K562 (cell line): ENCODE data around the gene TRPV5. TPM values are rescaled to one million over a fixed set of nuclear protein-coding genes. Genes with fewer than 3 reads are reported as not detected.

Source experiments
- GTF2A2 ChIP-seq: IDR thresholded peaks from 2 replicates; pipeline ENCODE4 v1.6.1; 2016; ENCODE audit warnings: mild to moderate bottlenecking, missing genetic modification characterization, missing compliant biosample characterization
- NFIC ChIP-seq: fragments of 450-650 bp; IDR thresholded peaks from 2 replicates; pipeline ENCODE4 v1.6.1; 2017; ENCODE audit warnings: mild to moderate bottlenecking, inconsistent platforms
- NR1H2 ChIP-seq: sonication (generic); formaldehyde crosslinking; IDR thresholded peaks from 2 replicates; pipeline ENCODE4 v1.4.0; 2020; ENCODE audit warnings: mild to moderate bottlenecking, missing genetic modification reagents
- PHTF2 ChIP-seq: fragments of 250-450 bp; sonication (Bioruptor Pico); IDR thresholded peaks from 2 replicates; pipeline ENCODE4 v1.5.0; 2021; ENCODE audit warnings: mild to moderate bottlenecking
- POLR2B ChIP-seq: fragments of 450-650 bp; IDR thresholded peaks from 2 replicates; pipeline ENCODE4 v1.6.1; 2018; ENCODE audit warnings: low read depth; ENCODE audit not compliant: partially characterized antibody
- SRF ChIP-seq, 2 experiments: fragments of 250-450, 450-650 bp in 1 of 2; sonication (Bioruptor Pico) in 1 of 2; sonication (generic) in 1 of 2; formaldehyde crosslinking; IDR thresholded peaks; 2 replicates each; pipeline versions ENCODE4 v1.5.0 to v1.5.1; 2020 to 2022; ENCODE audit warnings: mild to moderate bottlenecking in 1 of 2, missing genetic modification reagents in 1 of 2
- polyA plus RNA-seq, 8 experiments: library from polyadenylated mRNA; depleted of rRNA in 4 of 8; stranded (reverse) in 5 of 8; unstranded in 3 of 8; fragments of >200 nt; fragmentation: Nextera tagmentation in 2 of 8; fragmentation: Illumina TruSeq in 1 of 8; extraction: Ambion mirVana in 2 of 8; extraction: Trizol in 1 of 8; gene quantifications; 2 replicates each; pipeline versions ENCODE4 v1.2.1 to v1.2.3, GENCODE V29; 2011 to 2014; ENCODE audit warnings: inconsistent platforms in 1 of 8, missing spikeins in 1 of 8
- total RNA-seq, 7 experiments: library from RNA; depleted of rRNA in 6 of 7; stranded (reverse); fragments of >200 nt in 6 of 7; fragmentation: Illumina TruSeq in 2 of 7; extraction: Trizol in 2 of 7; gene quantifications; 2 replicates each; pipeline versions ENCODE4 v1.2.1 to v1.2.3, GENCODE V29; 2011 to 2021; ENCODE audit warnings: low replicate concordance in 1 of 7
- TF ChIP-seq, protein P1 (sequence below): fragments of 250-450 bp; sonication (Bioruptor Pico); IDR thresholded peaks from 2 replicates; pipeline ENCODE4 v1.8.0; 2022; ENCODE audit warnings: inconsistent platforms
- TF ChIP-seq, protein P2 (sequence below): fragments of 450-650 bp; formaldehyde crosslinking; IDR thresholded peaks from 2 replicates; pipeline ENCODE4 v1.4.0; 2022; ENCODE audit warnings: missing genetic modification characterization
- TF ChIP-seq, protein P3 (sequence below), 2 experiments: fragments of 450-650 bp; IDR thresholded peaks; 2 replicates each; pipeline ENCODE4 v1.6.1; 2016; ENCODE audit warnings: mild to moderate bottlenecking in 2 of 2, borderline replicate concordance in 1 of 2, low read depth in 1 of 2, moderate library complexity in 1 of 2
- TF ChIP-seq, protein P4 (sequence below): fragments of 450-650 bp; formaldehyde crosslinking; IDR thresholded peaks from 2 replicates; pipeline ENCODE4 v1.4.0; 2022; ENCODE audit warnings: missing genetic modification characterization
- TF ChIP-seq, protein P5 (sequence below): fragments of 250-450 bp; sonication (Bioruptor Pico); IDR thresholded peaks from 2 replicates; pipeline ENCODE4 v1.4.0; 2020

Gene TRPV5
- total and polyA plus RNA-seq, 9 of the 15 experiments (the other 6 are each of a cell fraction or from before 2014, with no cell fraction given): not detected

DNA sequence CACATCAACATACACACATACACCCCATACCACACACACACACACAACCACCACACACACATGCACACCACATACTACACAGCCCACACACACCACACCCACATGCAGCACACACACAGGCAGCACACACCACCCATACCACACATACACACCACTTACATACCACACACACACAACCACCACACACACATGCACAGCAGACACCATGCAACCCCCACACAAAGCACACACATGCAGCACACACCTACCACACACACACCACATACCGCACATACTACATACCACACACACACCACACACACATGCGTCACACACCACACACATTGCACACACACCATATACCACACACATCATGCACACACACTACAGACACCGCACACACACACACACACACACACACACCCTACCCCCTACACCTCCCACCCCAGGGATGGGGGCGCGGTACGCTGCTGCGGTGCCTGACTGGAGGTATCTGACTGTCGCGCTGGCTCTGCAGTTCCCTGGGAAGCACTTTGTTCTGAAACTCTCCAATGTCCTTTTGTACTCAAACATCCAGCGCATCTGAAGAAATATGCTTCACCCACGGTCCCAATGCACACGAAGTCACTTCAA is 42.6 kb downstream of the TRPV5 start (continued):
- TF ChIP-seq, protein P1, sequence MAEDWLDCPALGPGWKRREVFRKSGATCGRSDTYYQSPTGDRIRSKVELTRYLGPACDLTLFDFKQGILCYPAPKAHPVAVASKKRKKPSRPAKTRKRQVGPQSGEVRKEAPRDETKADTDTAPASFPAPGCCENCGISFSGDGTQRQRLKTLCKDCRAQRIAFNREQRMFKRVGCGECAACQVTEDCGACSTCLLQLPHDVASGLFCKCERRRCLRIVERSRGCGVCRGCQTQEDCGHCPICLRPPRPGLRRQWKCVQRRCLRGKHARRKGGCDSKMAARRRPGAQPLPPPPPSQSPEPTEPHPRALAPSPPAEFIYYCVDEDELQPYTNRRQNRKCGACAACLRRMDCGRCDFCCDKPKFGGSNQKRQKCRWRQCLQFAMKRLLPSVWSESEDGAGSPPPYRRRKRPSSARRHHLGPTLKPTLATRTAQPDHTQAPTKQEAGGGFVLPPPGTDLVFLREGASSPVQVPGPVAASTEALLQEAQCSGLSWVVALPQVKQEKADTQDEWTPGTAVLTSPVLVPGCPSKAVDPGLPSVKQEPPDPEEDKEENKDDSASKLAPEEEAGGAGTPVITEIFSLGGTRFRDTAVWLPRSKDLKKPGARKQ: no peak
- TF ChIP-seq GTF2A2 (tag) (no peak), NR1H2 (CRISPR knock-in tag) (no peak), PHTF2 (CRISPR knock-in tag) (no peak), SRF (CRISPR knock-in tag; IDR thresholded peaks at IDR 0.05) (no peak), POLR2B (no peak), NFIC (no peak)
- TF ChIP-seq, protein P2, sequence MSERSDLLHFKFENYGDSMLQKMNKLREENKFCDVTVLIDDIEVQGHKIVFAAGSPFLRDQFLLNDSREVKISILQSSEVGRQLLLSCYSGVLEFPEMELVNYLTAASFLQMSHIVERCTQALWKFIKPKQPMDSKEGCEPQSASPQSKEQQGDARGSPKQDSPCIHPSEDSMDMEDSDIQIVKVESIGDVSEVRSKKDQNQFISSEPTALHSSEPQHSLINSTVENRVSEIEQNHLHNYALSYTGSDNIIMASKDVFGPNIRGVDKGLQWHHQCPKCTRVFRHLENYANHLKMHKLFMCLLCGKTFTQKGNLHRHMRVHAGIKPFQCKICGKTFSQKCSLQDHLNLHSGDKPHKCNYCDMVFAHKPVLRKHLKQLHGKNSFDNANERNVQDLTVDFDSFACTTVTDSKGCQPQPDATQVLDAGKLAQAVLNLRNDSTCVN (CRISPR knock-in tag): 0 out of 2 replicates have a peak, but pooled peaks have one; percentile 18
- TF ChIP-seq, protein P3, sequence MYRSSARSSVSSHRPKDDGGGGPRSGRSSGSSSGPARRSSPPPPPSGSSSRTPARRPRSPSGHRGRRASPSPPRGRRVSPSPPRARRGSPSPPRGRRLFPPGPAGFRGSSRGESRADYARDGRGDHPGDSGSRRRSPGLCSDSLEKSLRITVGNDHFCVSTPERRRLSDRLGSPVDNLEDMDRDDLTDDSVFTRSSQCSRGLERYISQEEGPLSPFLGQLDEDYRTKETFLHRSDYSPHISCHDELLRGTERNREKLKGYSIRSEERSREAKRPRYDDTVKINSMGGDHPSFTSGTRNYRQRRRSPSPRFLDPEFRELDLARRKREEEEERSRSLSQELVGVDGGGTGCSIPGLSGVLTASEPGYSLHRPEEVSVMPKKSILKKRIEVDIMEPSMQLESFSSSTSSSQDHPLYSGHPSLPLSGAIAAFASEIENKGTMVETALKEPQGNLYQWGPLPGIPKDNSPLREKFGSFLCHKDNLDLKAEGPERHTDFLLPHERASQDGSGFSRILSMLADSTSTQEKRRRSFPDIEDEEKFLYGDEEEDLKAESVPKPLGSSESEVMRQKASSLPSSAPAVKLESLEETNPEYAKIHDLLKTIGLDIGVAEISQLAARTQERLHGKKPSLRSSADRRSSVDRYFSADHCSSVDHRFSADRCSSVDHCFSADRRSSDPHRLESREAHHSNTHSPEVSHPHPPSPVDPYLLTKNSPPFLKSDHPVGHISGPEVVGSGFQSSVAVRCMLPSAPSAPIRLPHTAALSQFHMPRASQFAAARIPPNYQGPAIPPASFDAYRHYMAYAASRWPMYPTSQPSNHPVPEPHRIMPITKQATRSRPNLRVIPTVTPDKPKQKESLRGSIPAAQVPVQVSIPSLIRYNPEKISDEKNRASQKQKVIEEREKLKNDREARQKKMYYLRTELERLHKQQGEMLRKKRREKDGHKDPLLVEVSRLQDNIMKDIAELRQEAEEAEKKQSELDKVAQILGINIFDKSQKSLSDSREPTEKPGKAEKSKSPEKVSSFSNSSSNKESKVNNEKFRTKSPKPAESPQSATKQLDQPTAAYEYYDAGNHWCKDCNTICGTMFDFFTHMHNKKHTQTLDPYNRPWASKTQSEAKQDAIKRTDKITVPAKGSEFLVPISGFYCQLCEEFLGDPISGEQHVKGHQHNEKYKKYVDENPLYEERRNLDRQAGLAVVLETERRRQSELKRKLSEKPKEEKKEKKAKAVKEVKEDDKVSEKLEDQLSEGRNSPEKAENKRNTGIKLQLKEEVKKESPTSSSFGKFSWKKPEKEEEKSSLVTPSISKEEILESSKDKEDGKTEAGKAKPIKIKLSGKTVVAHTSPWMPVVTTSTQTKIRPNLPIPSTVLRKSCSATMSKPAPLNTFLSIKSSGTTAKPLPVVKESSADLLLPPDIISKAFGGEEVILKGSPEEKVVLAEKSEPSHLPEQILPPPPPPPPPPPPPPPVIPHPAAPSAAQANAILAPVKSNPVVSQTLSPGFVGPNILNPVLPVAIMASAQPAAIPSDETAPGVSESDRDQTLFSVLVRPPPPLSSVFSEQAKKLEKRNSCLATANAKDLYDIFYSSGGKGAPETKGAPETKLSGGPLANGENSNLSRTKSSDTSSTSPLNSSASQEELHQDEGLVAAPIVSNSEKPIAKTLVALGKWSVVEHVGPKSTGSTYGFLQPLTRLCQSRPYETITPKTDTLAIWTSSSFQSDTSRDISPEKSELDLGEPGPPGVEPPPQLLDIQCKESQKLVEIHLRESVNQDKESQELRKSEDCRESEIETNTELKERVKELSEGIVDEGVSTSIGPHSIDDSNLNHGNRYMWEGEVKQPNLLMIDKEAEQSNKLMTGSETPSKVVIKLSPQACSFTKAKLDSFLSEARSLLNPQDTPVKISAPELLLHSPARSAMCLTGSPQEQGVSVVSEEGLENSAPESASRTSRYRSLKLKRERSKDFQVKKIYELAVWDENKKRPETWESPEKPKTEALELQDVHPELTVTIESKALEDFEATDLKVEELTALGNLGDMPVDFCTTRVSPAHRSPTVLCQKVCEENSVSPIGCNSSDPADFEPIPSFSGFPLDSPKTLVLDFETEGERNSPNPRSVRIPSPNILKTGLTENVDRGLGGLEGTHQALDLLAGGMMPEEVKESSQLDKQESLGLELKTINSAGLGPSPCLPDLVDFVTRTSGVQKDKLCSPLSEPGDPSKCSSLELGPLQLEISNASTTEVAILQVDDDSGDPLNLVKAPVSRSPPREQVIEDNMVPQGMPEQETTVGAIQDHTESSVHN (IDR thresholded peaks at IDR 0.05; ENCODE audit: borderline replicate concordance in 1 of 2, low read depth in 1 of 2): no peak
- TF ChIP-seq, protein P4, sequence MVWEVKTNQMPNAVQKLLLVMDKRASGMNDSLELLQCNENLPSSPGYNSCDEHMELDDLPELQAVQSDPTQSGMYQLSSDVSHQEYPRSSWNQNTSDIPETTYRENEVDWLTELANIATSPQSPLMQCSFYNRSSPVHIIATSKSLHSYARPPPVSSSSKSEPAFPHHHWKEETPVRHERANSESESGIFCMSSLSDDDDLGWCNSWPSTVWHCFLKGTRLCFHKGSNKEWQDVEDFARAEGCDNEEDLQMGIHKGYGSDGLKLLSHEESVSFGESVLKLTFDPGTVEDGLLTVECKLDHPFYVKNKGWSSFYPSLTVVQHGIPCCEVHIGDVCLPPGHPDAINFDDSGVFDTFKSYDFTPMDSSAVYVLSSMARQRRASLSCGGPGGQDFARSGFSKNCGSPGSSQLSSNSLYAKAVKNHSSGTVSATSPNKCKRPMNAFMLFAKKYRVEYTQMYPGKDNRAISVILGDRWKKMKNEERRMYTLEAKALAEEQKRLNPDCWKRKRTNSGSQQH (CRISPR knock-in tag): 0 out of 2 replicates have a peak, but pooled peaks have one; percentile 16
- TF ChIP-seq, protein P5, sequence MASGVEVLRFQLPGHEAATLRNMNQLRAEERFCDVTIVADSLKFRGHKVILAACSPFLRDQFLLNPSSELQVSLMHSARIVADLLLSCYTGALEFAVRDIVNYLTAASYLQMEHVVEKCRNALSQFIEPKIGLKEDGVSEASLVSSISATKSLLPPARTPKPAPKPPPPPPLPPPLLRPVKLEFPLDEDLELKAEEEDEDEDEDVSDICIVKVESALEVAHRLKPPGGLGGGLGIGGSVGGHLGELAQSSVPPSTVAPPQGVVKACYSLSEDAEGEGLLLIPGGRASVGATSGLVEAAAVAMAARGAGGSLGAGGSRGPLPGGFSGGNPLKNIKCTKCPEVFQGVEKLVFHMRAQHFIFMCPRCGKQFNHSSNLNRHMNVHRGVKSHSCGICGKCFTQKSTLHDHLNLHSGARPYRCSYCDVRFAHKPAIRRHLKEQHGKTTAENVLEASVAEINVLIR (CRISPR knock-in tag): no peak
